H1 (cell line): ENCODE measurements around the gene TIMM22. TPM values are rescaled to one million over a fixed set of nuclear protein-coding genes. Genes with fewer than 3 reads are reported as not detected.

Experiments
- CHD7 ChIP-seq: fragments of 300-600 bp; sonication (generic); IDR thresholded peaks from 2 replicates; pipeline ENCODE4 v1.7.1; 2012; ENCODE audit warnings: low read length, moderate library complexity, mild to moderate bottlenecking, inconsistent platforms; ENCODE audit not compliant: insufficient replicate concordance
- EGR1 ChIP-seq: IDR thresholded peaks from 2 replicates; pipeline ENCODE4 v1.6.1; 2011; ENCODE audit warnings: low read depth, low read length, borderline replicate concordance
- FOSL1 ChIP-seq: IDR thresholded peaks from 2 replicates; pipeline ENCODE4 v1.6.1; 2011; ENCODE audit warnings: mild to moderate bottlenecking, low read depth, low read length, moderate library complexity; ENCODE audit not compliant: insufficient read depth
- HDAC6 ChIP-seq: IDR thresholded peaks from one replicate; pipeline ENCODE4 v1.7.1; 2012; ENCODE audit warnings: low read depth, mild to moderate bottlenecking, inconsistent platforms, low read length, moderate library complexity
- KDM4A ChIP-seq: IDR thresholded peaks from one replicate; pipeline ENCODE4 v1.7.1; 2012; ENCODE audit warnings: low read depth, mild to moderate bottlenecking, moderate library complexity, low read length, inconsistent platforms; ENCODE audit not compliant: severe bottlenecking
- RAD21 ChIP-seq, 2 experiments: IDR thresholded peaks in 1 of 2; conservative IDR thresholded peaks in 1 of 2; 2 replicates each; pipeline ENCODE4 v1.6.1; 2011; ENCODE audit warnings: low read depth in 2 of 2, low read length in 2 of 2, improper control_type of control experiment in 1 of 2, inconsistent platforms in 1 of 2, mild to moderate bottlenecking in 1 of 2, moderate library complexity in 1 of 2
- RXRA ChIP-seq: IDR thresholded peaks from 2 replicates; pipeline ENCODE4 v1.6.1; 2011; ENCODE audit warnings: low read depth, mild to moderate bottlenecking, low read length, moderate library complexity; ENCODE audit not compliant: insufficient read depth
- SP1 ChIP-seq: IDR thresholded peaks from 2 replicates; pipeline ENCODE4 v1.6.1; 2011; ENCODE audit warnings: low read depth, low read length
- SP2 ChIP-seq: IDR thresholded peaks from 2 replicates; pipeline ENCODE4 v1.6.1; 2012; ENCODE audit warnings: mild to moderate bottlenecking, low read length, inconsistent platforms
- TAF1 ChIP-seq: IDR thresholded peaks from 2 replicates; pipeline ENCODE4 v1.6.1; 2011; ENCODE audit warnings: mild to moderate bottlenecking, low read depth, low read length
- polyA plus RNA-seq, 7 experiments: library from polyadenylated mRNA; depleted of rRNA in 3 of 7; stranded (reverse) in 5 of 7; unstranded in 2 of 7; fragments of >200 nt in 5 of 7; fragments of 200-250 nt in 2 of 7; gene quantifications; 1 replicate in 5 of 7; 2 replicates in 1 of 7; 4 replicates in 1 of 7; pipeline versions ENCODE4 v1.2.1 to v1.2.3, GENCODE V29; 2011 to 2013; ENCODE audit warnings: missing spikeins in 2 of 7, mixed read lengths in 2 of 7
- total RNA-seq: library from RNA; stranded (reverse); fragmentation: NEBNext Ultra II Directional; extraction: Animal tissue kit (Norgen Biotek cat#: 25700); gene quantifications from 2 replicates; pipeline ENCODE4 v1.2.1, GENCODE V29; 2021

Gene TIMM22
- total and polyA plus RNA-seq, 2 of the 8 experiments (the other 6 are each of a cell fraction or from before 2014, with no cell fraction given), result 13.8 to 17.4 TPM

GRCh38 chr17:1002771-1003555 is 6.0 kb downstream of the TIMM22 start (continued):
- TF ChIP-seq CHD7, result no peak
- TF ChIP-seq RAD21 (IDR thresholded peaks at IDR 0.05 in 1 of 2, conservative IDR thresholded peaks at IDR 0.05 in 1 of 2; ENCODE audit: low read depth in 2 of 2, low read length in 2 of 2), result no peak
- no peak for TF ChIP-seq TAF1
- TF ChIP-seq KDM4A, result no peak
- no peak for TF ChIP-seq EGR1
- TF ChIP-seq HDAC6, result no peak
- TF ChIP-seq FOSL1, result no peak
- TF ChIP-seq RXRA, result no peak
- TF ChIP-seq SP1, result no peak
- TF ChIP-seq SP2, result no peak
